Measurements from ENCODE around the gene RHOBTB1.

GRCh38 chr10:60870416-60870728, 73.6 kb downstream of the RHOBTB1 start:
- TF ChIP-seq, protein P1, sequence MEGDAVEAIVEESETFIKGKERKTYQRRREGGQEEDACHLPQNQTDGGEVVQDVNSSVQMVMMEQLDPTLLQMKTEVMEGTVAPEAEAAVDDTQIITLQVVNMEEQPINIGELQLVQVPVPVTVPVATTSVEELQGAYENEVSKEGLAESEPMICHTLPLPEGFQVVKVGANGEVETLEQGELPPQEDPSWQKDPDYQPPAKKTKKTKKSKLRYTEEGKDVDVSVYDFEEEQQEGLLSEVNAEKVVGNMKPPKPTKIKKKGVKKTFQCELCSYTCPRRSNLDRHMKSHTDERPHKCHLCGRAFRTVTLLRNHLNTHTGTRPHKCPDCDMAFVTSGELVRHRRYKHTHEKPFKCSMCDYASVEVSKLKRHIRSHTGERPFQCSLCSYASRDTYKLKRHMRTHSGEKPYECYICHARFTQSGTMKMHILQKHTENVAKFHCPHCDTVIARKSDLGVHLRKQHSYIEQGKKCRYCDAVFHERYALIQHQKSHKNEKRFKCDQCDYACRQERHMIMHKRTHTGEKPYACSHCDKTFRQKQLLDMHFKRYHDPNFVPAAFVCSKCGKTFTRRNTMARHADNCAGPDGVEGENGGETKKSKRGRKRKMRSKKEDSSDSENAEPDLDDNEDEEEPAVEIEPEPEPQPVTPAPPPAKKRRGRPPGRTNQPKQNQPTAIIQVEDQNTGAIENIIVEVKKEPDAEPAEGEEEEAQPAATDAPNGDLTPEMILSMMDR (conservative IDR thresholded peaks at IDR 0.05; ENCODE audit: low read length) = peak; percentile 37; the same call in 1 of the 2 replicates
- no peak for TF ChIP-seq EZH2phosphoT487 (IDR thresholded peaks at IDR 0.05; ENCODE audit: borderline replicate concordance, low read depth, low read length)

Data from OCI-LY7 (cell line).